Neural cell (in vitro differentiated cells): ENCODE data around the gene CHRM4.

Experiments
- RAD21 ChIP-seq: fragments of 450-650 bp; conservative IDR thresholded peaks from 2 replicates; pipeline ENCODE4 v1.6.1; 2014; ENCODE audit warnings: antibody characterized with exemption, mild to moderate bottlenecking, moderate library complexity
- TAF1 ChIP-seq: IDR thresholded peaks from 2 replicates; pipeline ENCODE4 v1.6.1; 2012; ENCODE audit warnings: low read depth

- no peak for TF ChIP-seq TAF1
- no peak for TF ChIP-seq RAD21
Observed at GRCh38 chr11:46378811-46379481, 12.6 kb downstream of the CHRM4 start.
